Heart left ventricle (tissue), 13 donors: ENCODE measurements around the gene GRK5.

ENCODE experiments used
- CTCF ChIP-seq, 12 donors: fragments of 200-600 bp; sonication (generic) in 4 of 12; IDR thresholded peaks; one replicate each; pipeline versions ENCODE4 v1.5.0 to v1.8.0; 2018 to 2022; ENCODE audit warnings: antibody characterized with exemption in 12 of 12, mild to moderate bottlenecking in 5 of 12
- POLR2A ChIP-seq, 2 donors: fragments of 450-650 bp; IDR thresholded peaks; one replicate each; pipeline ENCODE4 v1.6.1; 2017; ENCODE audit warnings: antibody characterized with exemption in 2 of 2, mild to moderate bottlenecking in 2 of 2, moderate library complexity in 2 of 2
- donor health status: ischemic (EF 13 %, LVEDD 7.1; RV severe dilation, severe dysfunction).
- donor health status: DM: no; HTN: yes; CAD: no.
- donor health status: DM: no; HTN: no; CAD: no.
- donor health status: ischemic (EF 25% LVEDD 6.9; RV normal size, moderate dysfunction).
- donor health status: ischemic (EF 25% LVEDD 5.7; RV mildly dilated, moderate dysfunction).
- donor health status: ischemic (EF 35%, LVEDD 5.7; RV mildly dilated, moderate dysfunction).
- donor health status: nonischemic (EF 11% LVEDD 7.7; RV severe dilation, severe dysfunction).
- donor health status: DM: yes; HTN: yes; CAD: no.
- donor health status: PGD.
- donor health status: ischemic (EF 29% LVEDD 5.4; RV normal size, mild dysfunction).
- donor health status: nonischemic (EF 23%, LVEDD 6.1; RV moderate dilation, normal function).

GRCh38 chr10:119370972-119371703 lies 163.8 kb downstream of the GRK5 start:
- TF ChIP-seq CTCF (IDR thresholded peaks at IDR 0.05) = no peak
- no peak for TF ChIP-seq POLR2A (IDR thresholded peaks at IDR 0.05)
